SU-DHL-6 (cell line): Measurements from ENCODE around the gene FNBP1L.

Source experiments
- H2AFZ ChIP-seq: fragments of 200-600 bp; sonication (generic); 2 replicates; pipeline ENCODE4 v1.6.1; 2014; ENCODE audit warnings: low read depth, mild to moderate bottlenecking, moderate library complexity, mixed read lengths, antibody characterized with exemption, low read length; ENCODE audit not compliant: severe bottlenecking
- H3F3A ChIP-seq: fragments of 200-600 bp; shearing (Covaris generic); 2 replicates; pipeline ENCODE4 v1.6.0; 2016; ENCODE audit warnings: antibody characterized with exemption, mild to moderate bottlenecking; ENCODE audit not compliant: insufficient read depth
- H3K27ac ChIP-seq: fragments of 200-600 bp; sonication (generic); 2 replicates; pipeline ENCODE4 v1.5.1; 2016; ENCODE audit warnings: low read depth, mild to moderate bottlenecking, low read length, moderate library complexity, mixed read lengths
- H3K27me3 ChIP-seq: fragments of 200-600 bp; sonication (generic), shearing (Covaris generic); 2 replicates; pipeline ENCODE4 v1.6.0; 2014; ENCODE audit warnings: mild to moderate bottlenecking, low read length
- H3K36me3 ChIP-seq: fragments of 200-600 bp; sonication (generic); 2 replicates; pipeline ENCODE4 v1.6.1; 2014; ENCODE audit warnings: mild to moderate bottlenecking, low read length, mixed read lengths
- H3K4me2 ChIP-seq: fragments of 300-600, 200-600 bp; shearing (Covaris generic), sonication (generic); 2 replicates; pipeline ENCODE4 v1.6.0; 2014; ENCODE audit warnings: low read length, low read depth, mild to moderate bottlenecking; ENCODE audit not compliant: poor library complexity, severe bottlenecking
- H3K4me3 ChIP-seq: fragments of 200-600 bp; sonication (generic); 2 replicates; pipeline ENCODE4 v1.5.1; 2014; ENCODE audit warnings: antibody characterized with exemption, low read length, mild to moderate bottlenecking, mixed read lengths; ENCODE audit not compliant: insufficient read depth, poor library complexity, severe bottlenecking
- H3K79me2 ChIP-seq: fragments of 200-600 bp; sonication (generic); 2 replicates; pipeline ENCODE4 v1.6.1; 2014; ENCODE audit warnings: mild to moderate bottlenecking, low read length, moderate library complexity; ENCODE audit not compliant: insufficient read depth
- H3K9ac ChIP-seq: fragments of 200-600 bp; sonication (generic); 2 replicates; pipeline ENCODE4 v1.7.0; 2014; ENCODE audit warnings: mild to moderate bottlenecking, low read length
- H3K9me2 ChIP-seq: fragments of 200-600 bp; sonication (generic); replicated peaks from 2 replicates; pipeline ENCODE4 v1.6.1; 2014; ENCODE audit warnings: low read length; ENCODE audit not compliant: insufficient read depth
- H3K9me3 ChIP-seq: fragments of 200-600 bp; sonication (generic); 2 replicates; pipeline ENCODE4 v1.6.1; 2014; ENCODE audit warnings: low read length, mixed read lengths; ENCODE audit not compliant: insufficient read depth
- H4K20me1 ChIP-seq: fragments of 200-600 bp; sonication (generic); 2 replicates; pipeline ENCODE4 v1.6.1; 2014; ENCODE audit warnings: low read depth, mild to moderate bottlenecking, antibody characterized with exemption, low read length, moderate library complexity, mixed read lengths
- CTCF ChIP-seq: fragments of 200-600 bp; sonication (generic); IDR thresholded peaks from one replicate; pipeline ENCODE4 v1.5.1; 2017; ENCODE audit warnings: antibody characterized with exemption, mild to moderate bottlenecking, low read length, moderate library complexity; ENCODE audit not compliant: insufficient read depth, poor library complexity, severe bottlenecking
- EZH2phosphoT487 ChIP-seq: fragments of 200-600 bp; sonication (generic), shearing (Covaris generic); conservative IDR thresholded peaks from 2 replicates; pipeline ENCODE4 v1.6.1; 2018; ENCODE audit warnings: mild to moderate bottlenecking, antibody characterized with exemption, low read length, moderate library complexity, mixed read lengths

Gene FNBP1L

DNA sequence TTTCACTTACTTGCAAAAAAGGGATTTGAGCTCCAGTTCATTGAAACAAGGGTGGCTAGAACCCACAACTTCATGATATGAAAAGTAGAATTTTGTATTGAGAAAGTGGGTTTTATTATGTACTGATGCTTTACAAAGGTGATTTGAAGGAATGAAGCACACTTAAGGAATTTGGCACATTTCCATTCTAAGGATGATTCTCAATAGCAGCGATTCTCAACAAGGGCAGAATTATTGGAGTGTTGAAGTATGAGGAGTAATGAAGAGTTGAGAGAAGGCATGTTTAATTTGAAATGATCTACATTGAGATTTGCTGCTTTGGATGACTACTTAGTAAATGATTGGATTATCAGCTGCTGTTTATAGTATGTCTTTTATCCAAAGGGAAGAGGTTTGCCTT is 54.7 kb downstream of the FNBP1L start:
- Histone ChIP-seq H2AFZ (no peak overlapping the region), H3K27ac (no peak overlapping the region), H4K20me1 (no peaks in the 10 kb centered on the region), H3K4me3 (no peak overlapping the region), H3K27me3 (no peaks in the 10 kb centered on the region), H3K36me3 (no peaks in the 10 kb centered on the region), H3K9me3 (no peaks in the 10 kb centered on the region), H3K9ac (no peak overlapping the region), H3F3A (no peaks in the 10 kb centered on the region), H3K79me2 (no peaks in the 10 kb centered on the region), H3K4me2 (no peak overlapping the region), H3K9me2 (no peaks in the 10 kb centered on the region)
- TF ChIP-seq EZH2phosphoT487, result no peak
- no peak for TF ChIP-seq CTCF

DNA sequence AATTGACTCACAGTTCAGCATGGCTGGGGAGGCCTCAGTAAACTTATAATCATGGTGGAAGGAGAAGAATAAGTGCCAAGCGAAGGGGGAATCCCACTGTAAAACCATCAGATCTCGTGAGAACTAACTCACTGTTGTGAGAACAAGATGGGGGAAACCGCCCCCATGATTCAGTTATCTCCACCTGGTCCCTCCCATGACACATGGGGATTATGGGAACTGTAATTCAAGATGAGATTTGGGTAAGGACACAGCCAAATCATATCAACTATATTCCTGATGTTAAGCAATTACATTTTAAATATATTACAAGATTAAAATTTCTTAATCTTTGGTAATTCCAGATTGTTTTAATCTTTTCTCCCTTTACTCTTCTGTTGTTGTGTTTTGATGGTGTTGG is 55.2 kb downstream of the FNBP1L start:
- Histone ChIP-seq H3K36me3 (no peaks in the 10 kb centered on the region), H3K27me3 (no peaks in the 10 kb centered on the region), H3K9me3 (no peaks in the 10 kb centered on the region), H3K9me2 (no peaks in the 10 kb centered on the region), H3K9ac (no peak overlapping the region), H4K20me1 (no peaks in the 10 kb centered on the region), H3F3A (no peaks in the 10 kb centered on the region), H3K4me2 (no peak overlapping the region), H3K4me3 (no peak overlapping the region), H3K27ac (no peak overlapping the region), H3K79me2 (no peaks in the 10 kb centered on the region), H2AFZ (no peak overlapping the region)
- TF ChIP-seq EZH2phosphoT487 (no peak), CTCF (no peak)

- Histone ChIP-seq H3K9me3 (no peaks in the 10 kb centered on the region), H3K4me3 (no peak overlapping the region), H3K79me2 (no peaks in the 10 kb centered on the region), H3F3A (no peaks in the 10 kb centered on the region), H2AFZ (no peak overlapping the region), H4K20me1 (no peaks in the 10 kb centered on the region), H3K9ac (no peak overlapping the region), H3K27ac (no peak overlapping the region), H3K36me3 (no peaks in the 10 kb centered on the region), H3K27me3 (no peaks in the 10 kb centered on the region), H3K4me2 (no peak overlapping the region), H3K9me2 (no peaks in the 10 kb centered on the region)
- TF ChIP-seq EZH2phosphoT487 (no peak), CTCF (no peak)
Observed at GRCh38 chr1:93503816-93504215, 55.9 kb downstream of the FNBP1L start.
